ENCODE data around the gene NDUFS2. TPM values are rescaled to one million over a fixed set of nuclear protein-coding genes. Genes with fewer than 3 reads are reported as not detected.

NDUFS2 gene
- total RNA-seq, 3 donors from 2014 or later, result 102 to 129 (median 116) TPM

DNA sequence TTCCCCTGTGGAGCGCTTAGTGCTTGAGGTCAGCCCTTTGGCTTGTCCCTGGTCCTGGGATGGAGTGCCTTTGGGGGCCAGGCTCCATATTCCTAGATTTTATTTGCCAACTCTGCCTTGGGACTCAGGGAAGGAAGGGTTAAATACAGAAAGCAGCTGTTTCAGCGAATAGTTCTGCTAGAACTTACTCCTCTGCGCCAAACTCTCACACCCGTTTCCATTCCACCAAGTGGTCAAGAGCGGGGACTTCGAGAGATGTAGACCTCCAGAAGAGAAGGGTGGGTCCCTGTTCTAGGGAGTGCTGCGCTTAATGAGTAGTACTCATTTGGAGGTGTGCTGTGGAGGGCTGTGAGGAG is 23.0 kb downstream of the NDUFS2 start:
- Histone ChIP-seq H3K27me3 (no peaks in the 10 kb centered on the region), H3K4me3 (no peak overlapping the region), H3K9me3 (no peaks in the 10 kb centered on the region), H3K36me3 (no peaks in the 10 kb centered on the region), H3K4me1 (peaks cover 0 to 7% of the 10 kb centered on the region in 2 donors), H3K27ac (peak overlapping the region; percentile 26 to 49)
- intact Hi-C loops (cut with DNase I; ENCODE audit: low total_unique reads), result loop anchor here (2.0 to 10.0 kb wide), 2 partner anchors 78 to 160 kb away; no protein-coding TSS in a partner anchor
- DNase-seq (ENCODE audit: low spot score in 2 of 2), result no peak
- TF ChIP-seq POLR2A (IDR thresholded peaks at IDR 0.05) (no peak), POLR2AphosphoS5 (IDR thresholded peaks at IDR 0.05) (no peak)
- TF ChIP-seq, protein P1, sequence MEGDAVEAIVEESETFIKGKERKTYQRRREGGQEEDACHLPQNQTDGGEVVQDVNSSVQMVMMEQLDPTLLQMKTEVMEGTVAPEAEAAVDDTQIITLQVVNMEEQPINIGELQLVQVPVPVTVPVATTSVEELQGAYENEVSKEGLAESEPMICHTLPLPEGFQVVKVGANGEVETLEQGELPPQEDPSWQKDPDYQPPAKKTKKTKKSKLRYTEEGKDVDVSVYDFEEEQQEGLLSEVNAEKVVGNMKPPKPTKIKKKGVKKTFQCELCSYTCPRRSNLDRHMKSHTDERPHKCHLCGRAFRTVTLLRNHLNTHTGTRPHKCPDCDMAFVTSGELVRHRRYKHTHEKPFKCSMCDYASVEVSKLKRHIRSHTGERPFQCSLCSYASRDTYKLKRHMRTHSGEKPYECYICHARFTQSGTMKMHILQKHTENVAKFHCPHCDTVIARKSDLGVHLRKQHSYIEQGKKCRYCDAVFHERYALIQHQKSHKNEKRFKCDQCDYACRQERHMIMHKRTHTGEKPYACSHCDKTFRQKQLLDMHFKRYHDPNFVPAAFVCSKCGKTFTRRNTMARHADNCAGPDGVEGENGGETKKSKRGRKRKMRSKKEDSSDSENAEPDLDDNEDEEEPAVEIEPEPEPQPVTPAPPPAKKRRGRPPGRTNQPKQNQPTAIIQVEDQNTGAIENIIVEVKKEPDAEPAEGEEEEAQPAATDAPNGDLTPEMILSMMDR (IDR thresholded peaks at IDR 0.05), result no peak

- H3K27ac ChIP-seq, result peak within 1 kb of the TSS; percentile 61 to 64
- intact Hi-C loops (cut with DNase I; ENCODE audit: low total_unique reads), result loop anchor here (2.0 to 10.0 kb wide), 2 partner anchors 77 to 159 kb away; no protein-coding TSS in a partner anchor
- no peak for TF ChIP-seq POLR2A (IDR thresholded peaks at IDR 0.05)
- TF ChIP-seq, protein P1 (IDR thresholded peaks at IDR 0.05), result peak in 2 of 3 donors; percentile 35 to 50
- peak; percentile 34 to 47 (median 42) for TF ChIP-seq POLR2AphosphoS5 (IDR thresholded peaks at IDR 0.05)
These were observed 23.6 kb downstream of the NDUFS2 start, which contains the start of gene TOMM40L for GRCh38 chr1:161225534-161226319. Gene TOMM40L (plus strand): TSS chr1:161226060. CDS start chr1:161226490, 430 bp downstream.

GRCh38 chr1:161226320-161226711 is 24.1 kb downstream of the NDUFS2 start:
- no peak for DNase-seq (ENCODE audit: low spot score in 2 of 2)
- TF ChIP-seq POLR2AphosphoS5 (IDR thresholded peaks at IDR 0.05), result no peak
- no peak for TF ChIP-seq POLR2A (IDR thresholded peaks at IDR 0.05)
- TF ChIP-seq, protein P1 (IDR thresholded peaks at IDR 0.05), result no peak
- intact Hi-C loops (cut with DNase I; ENCODE audit: low total_unique reads), result loop anchor here (10.0 kb wide), 1 partner anchor 158 kb away; no protein-coding TSS in a partner anchor

More at GRCh38 chr1:161225534-161226319, 23.6 kb downstream of the NDUFS2 start, which contains the start of gene TOMM40L:
- peak; percentile 77 to 94 for DNase-seq (ENCODE audit: low spot score in 2 of 2)
- H3K27me3 ChIP-seq, result no peaks in the 10 kb centered on the region
- no peaks in the 10 kb centered on the region for H3K36me3 ChIP-seq
- peak within 1 kb of the TSS; percentile 62 to 83 (median 67) for H3K4me3 ChIP-seq
- no peaks in the 10 kb centered on the region for H3K9me3 ChIP-seq
- peaks cover 0 to 7% of the 10 kb centered on the region in 2 donors for H3K4me1 ChIP-seq

DNA sequence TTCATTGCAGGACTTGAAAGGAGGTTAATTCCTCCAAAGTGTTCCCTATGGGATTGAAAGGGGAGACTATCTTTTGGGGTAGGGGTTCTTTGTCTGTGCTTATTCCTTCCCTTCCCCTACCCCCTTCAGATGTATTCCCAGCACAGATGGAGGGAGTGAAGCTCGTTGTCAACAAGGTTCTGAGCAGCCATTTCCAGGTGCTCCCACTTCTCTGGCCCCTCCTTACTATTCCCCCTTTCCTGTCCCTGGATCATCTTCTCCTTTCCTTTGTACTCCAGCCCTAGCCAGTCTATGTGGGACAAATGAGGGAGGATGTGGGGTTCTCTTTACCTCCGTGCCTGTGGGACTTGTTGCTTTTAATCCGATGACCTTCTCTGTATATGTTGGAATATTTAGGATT is 24.6 kb downstream of the NDUFS2 start:
- TF ChIP-seq, protein P1 (IDR thresholded peaks at IDR 0.05), result no peak
- TF ChIP-seq POLR2A (IDR thresholded peaks at IDR 0.05) (no peak), POLR2AphosphoS5 (IDR thresholded peaks at IDR 0.05) (no peak)
- H3K4me3 ChIP-seq, result peak overlapping the region; percentile 62 to 83 (median 67)
- no peak for DNase-seq (ENCODE audit: low spot score in 2 of 2)
- no peaks in the 10 kb centered on the region for H3K27me3 ChIP-seq
- H3K27ac ChIP-seq, result peak overlapping the region; percentile 61 to 78
- intact Hi-C loops (cut with DNase I; ENCODE audit: low total_unique reads), result loop anchor here (10.0 kb wide), 1 partner anchor 158 kb away; no protein-coding TSS in a partner anchor
- H3K4me1 ChIP-seq, result peaks cover 0 to 7% of the 10 kb centered on the region in 2 donors
- no peaks in the 10 kb centered on the region for H3K36me3 ChIP-seq
- H3K9me3 ChIP-seq, result no peaks in the 10 kb centered on the region

More at GRCh38 chr1:161226320-161226711, 24.1 kb downstream of the NDUFS2 start:
- Histone ChIP-seq H3K27me3 (no peaks in the 10 kb centered on the region), H3K4me1 (peaks cover 0 to 7% of the 10 kb centered on the region in 2 donors), H3K4me3 (peak overlapping the region; percentile 62 to 83 (median 67)), H3K27ac (peak overlapping the region; percentile 61 to 64), H3K36me3 (no peaks in the 10 kb centered on the region), H3K9me3 (no peaks in the 10 kb centered on the region)

Measured in breast epithelium (tissue), 4 donors.